OCI-LY1 (cell line): ENCODE measurements around the gene ATXN3L.

Experiments
- CTCF ChIP-seq: fragments of 200-600 bp; sonication (generic), shearing (Covaris generic); IDR thresholded peaks from 2 replicates; pipeline ENCODE4 v1.5.1; 2017; ENCODE audit warnings: mild to moderate bottlenecking, antibody characterized with exemption, low read length, moderate library complexity, mixed read lengths
- EZH2 ChIP-seq: fragments of 200-600 bp; sonication (generic), shearing (Covaris generic); IDR thresholded peaks from 2 replicates; pipeline ENCODE4 v1.8.0; 2017; ENCODE audit warnings: borderline replicate concordance, mixed run types, mild to moderate bottlenecking, antibody characterized with exemption, low read length, moderate library complexity, mixed read lengths

DNA sequence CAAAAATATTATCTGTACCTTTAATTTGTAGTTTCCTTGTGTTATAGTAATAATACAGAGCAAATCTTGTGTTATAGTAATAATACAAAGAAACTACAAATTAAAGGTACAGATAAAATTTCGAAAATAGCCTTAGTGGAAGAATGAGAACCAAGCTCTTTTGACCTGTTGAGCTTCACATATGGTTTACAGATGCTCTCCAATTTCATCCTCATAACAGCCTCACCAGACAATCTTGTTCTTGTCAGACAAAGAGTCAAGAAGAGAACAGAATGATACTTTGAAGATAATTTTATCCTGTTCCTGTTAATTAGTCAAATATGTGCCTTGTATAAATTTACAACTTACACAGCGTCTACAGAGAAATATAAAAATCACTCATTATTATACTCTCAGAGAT lies 12.8 kb downstream of the ATXN3L start:
- TF ChIP-seq CTCF: no peak
- TF ChIP-seq EZH2: no peak
